Suppressor macrophage treated with lipopolysaccharide for 1 hour (primary cell): ENCODE results near the gene TCF4.

Experiments
- DNase-seq, 3 donors: peaks; one replicate each; pipeline ENCODE4 v3.0.0-alpha.2; 2020 to 2022

Gene TCF4

GRCh38 chr18:55283309-55283708 lies 304.7 kb downstream of the TCF4 start:
- DNase-seq = no peak

GRCh38 chr18:55280503-55280902 lies 307.5 kb downstream of the TCF4 start:
- DNase-seq = no peak

- peak; percentile 26 to 47 (median 29) for DNase-seq
These were observed 312.7 kb downstream of the TCF4 start for GRCh38 chr18:55275039-55275901.

GRCh38 chr18:55272510-55273243 lies 315.3 kb downstream of the TCF4 start:
- DNase-seq = no peak

- peak; percentile 40 to 70 (median 68) for DNase-seq
These were observed 318.4 kb downstream of the TCF4 start for GRCh38 chr18:55269622-55270021.

- peak; percentile 87 to 97 (median 96) for DNase-seq
These were observed 319.2 kb downstream of the TCF4 start for GRCh38 chr18:55268628-55269275.

- DNase-seq = peak; percentile 75 to 90 (median 87)
These were observed 319.8 kb downstream of the TCF4 start for GRCh38 chr18:55268151-55268601.

GRCh38 chr18:55266981-55267380 lies 321.0 kb downstream of the TCF4 start:
- DNase-seq = no peak

GRCh38 chr18:55265984-55266383 lies 322.0 kb downstream of the TCF4 start:
- peak; percentile 13 to 45 (median 43) for DNase-seq

- DNase-seq = no peak
These were observed 322.8 kb downstream of the TCF4 start for GRCh38 chr18:55265130-55265675.

- DNase-seq = no peak
These were observed 323.9 kb downstream of the TCF4 start for GRCh38 chr18:55264108-55264507.

GRCh38 chr18:55262021-55262560 lies 325.9 kb downstream of the TCF4 start:
- DNase-seq = no peak

GRCh38 chr18:55261253-55261652 lies 326.7 kb downstream of the TCF4 start:
- DNase-seq = peak in 2 of 3 donors; percentile 5

GRCh38 chr18:55258088-55258487 lies 329.9 kb downstream of the TCF4 start:
- DNase-seq = no peak

- DNase-seq = no peak
These were observed 331.1 kb downstream of the TCF4 start for GRCh38 chr18:55256929-55257289.

GRCh38 chr18:55256226-55256928 lies 331.6 kb downstream of the TCF4 start:
- DNase-seq = no peak

GRCh38 chr18:55253814-55254213 lies 334.2 kb downstream of the TCF4 start:
- DNase-seq = no peak

- no peak for DNase-seq
These were observed 335.1 kb downstream of the TCF4 start for GRCh38 chr18:55252901-55253300.

- DNase-seq = no peak
These were observed 335.8 kb downstream of the TCF4 start for GRCh38 chr18:55252053-55252675.

- DNase-seq = no peak
These were observed 336.6 kb downstream of the TCF4 start for GRCh38 chr18:55251254-55251971.

- no peak for DNase-seq
These were observed 337.2 kb downstream of the TCF4 start for GRCh38 chr18:55250768-55251173.
